Mucosa of stomach (tissue), 1 donor: ENCODE data around the gene SPOCK2.
A peak's percentile ranks its signal among the peaks of the same experiment; 100 is the strongest.
"Not testable (repeated sequence)": the region's sequence is repeated elsewhere in the genome, so short reads cannot be mapped to it uniquely, and the experiment has no call there.

ENCODE experiments used
- H3K27me3 ChIP-seq: one replicate; pipeline ENCODE4 v1.7.0; 2013; ENCODE audit warnings: mild to moderate bottlenecking, low read length; ENCODE audit not compliant: control insufficient read depth, insufficient read depth
- H3K36me3 ChIP-seq: one replicate; pipeline ENCODE4 v1.7.0; 2013; ENCODE audit warnings: low read length; ENCODE audit not compliant: control insufficient read depth, insufficient read depth
- H3K4me1 ChIP-seq: one replicate; pipeline ENCODE4 v1.7.0; 2013; ENCODE audit warnings: mild to moderate bottlenecking, low read length; ENCODE audit not compliant: control insufficient read depth, insufficient read depth
- H3K4me3 ChIP-seq: one replicate; pipeline ENCODE4 v1.7.0; 2013; ENCODE audit warnings: low read length
- H3K9ac ChIP-seq: one replicate; pipeline ENCODE4 v1.7.0; 2013; ENCODE audit warnings: mild to moderate bottlenecking, low read length, moderate library complexity
- H3K9me3 ChIP-seq: one replicate; pipeline ENCODE4 v1.7.0; 2013; ENCODE audit warnings: mild to moderate bottlenecking, low read length, moderate library complexity; ENCODE audit not compliant: control insufficient read depth
- donor health status: Pancreatic carcinoma.

Gene SPOCK2

GRCh38 chr10:72087969-72088888 lies at the start of gene SPOCK2:
TSS of gene SPOCK2 (minus strand) at chr10:72088551. CDS start at chr10:72088328, 223 bp downstream.
- peak within 1 kb of the TSS; percentile 45 for H3K9ac ChIP-seq
- H3K9me3 ChIP-seq: no peaks in the 10 kb centered on the region
- peaks cover 48% of the 10 kb centered on the region for H3K27me3 ChIP-seq
- H3K36me3 ChIP-seq: no peaks in the 10 kb centered on the region
- H3K4me3 ChIP-seq: no peak within 1 kb of the TSS
- H3K4me1 ChIP-seq: peaks cover 20% of the 10 kb centered on the region

- H3K4me1 ChIP-seq: peaks cover 15% of the 10 kb centered on the region
- no peaks in the 10 kb centered on the region for H3K27me3 ChIP-seq
- no peak overlapping the region for H3K4me3 ChIP-seq
- H3K9ac ChIP-seq: no peak overlapping the region
- no peaks in the 10 kb centered on the region for H3K9me3 ChIP-seq
- H3K36me3 ChIP-seq: no peaks in the 10 kb centered on the region
Measured at GRCh38 chr10:72137583-72137982, 49.2 kb upstream of the SPOCK2 start.

GRCh38 chr10:72136225-72136624 lies 47.9 kb upstream of the SPOCK2 start:
- H3K4me3 ChIP-seq, H3K9me3 ChIP-seq, H3K9ac ChIP-seq, H3K27me3 ChIP-seq, H3K36me3 ChIP-seq: not testable (repeated sequence)
- H3K4me1 ChIP-seq: peaks cover 15% of the 10 kb centered on the region

GRCh38 chr10:72134785-72135767 lies 46.7 kb upstream of the SPOCK2 start:
- Histone ChIP-seq H3K4me3 (no peak overlapping the region), H3K27me3 (no peaks in the 10 kb centered on the region), H3K36me3 (peaks cover 6% of the 10 kb centered on the region), H3K9me3 (no peaks in the 10 kb centered on the region), H3K9ac (no peak overlapping the region), H3K4me1 (peaks cover 15% of the 10 kb centered on the region)

GRCh38 chr10:72133517-72133916 lies 45.2 kb upstream of the SPOCK2 start:
- Histone ChIP-seq H3K9ac (no peak overlapping the region), H3K4me3 (no peak overlapping the region), H3K4me1 (peaks cover 15% of the 10 kb centered on the region), H3K9me3 (no peaks in the 10 kb centered on the region), H3K27me3 (no peaks in the 10 kb centered on the region), H3K36me3 (peaks cover 6% of the 10 kb centered on the region)

GRCh38 chr10:72132854-72133253 lies 44.5 kb upstream of the SPOCK2 start:
- Histone ChIP-seq H3K9ac (no peak overlapping the region), H3K9me3 (no peaks in the 10 kb centered on the region), H3K4me3 (no peak overlapping the region), H3K36me3 (peaks cover 6% of the 10 kb centered on the region), H3K4me1 (peaks cover 15% of the 10 kb centered on the region), H3K27me3 (no peaks in the 10 kb centered on the region)

- Histone ChIP-seq H3K36me3 (peaks cover 6% of the 10 kb centered on the region), H3K9me3 (no peaks in the 10 kb centered on the region), H3K9ac (no peak overlapping the region), H3K4me3 (no peak overlapping the region), H3K27me3 (no peaks in the 10 kb centered on the region), H3K4me1 (no peaks in the 10 kb centered on the region)
Measured at GRCh38 chr10:72127571-72127970, 39.2 kb upstream of the SPOCK2 start.

GRCh38 chr10:72126872-72127232 lies 38.5 kb upstream of the SPOCK2 start:
- Histone ChIP-seq H3K27me3 (no peaks in the 10 kb centered on the region), H3K36me3 (peaks cover under 1% of the 10 kb centered on the region), H3K9ac (no peak overlapping the region), H3K4me3 (no peak overlapping the region), H3K4me1 (no peaks in the 10 kb centered on the region), H3K9me3 (no peaks in the 10 kb centered on the region)

- no peaks in the 10 kb centered on the region for H3K27me3 ChIP-seq
- no peaks in the 10 kb centered on the region for H3K36me3 ChIP-seq
- no peaks in the 10 kb centered on the region for H3K9me3 ChIP-seq
- no peak overlapping the region for H3K9ac ChIP-seq
- H3K4me1 ChIP-seq: no peaks in the 10 kb centered on the region
- H3K4me3 ChIP-seq: no peak overlapping the region
Measured at GRCh38 chr10:72126184-72126871, 38.0 kb upstream of the SPOCK2 start.

GRCh38 chr10:72124989-72125388 lies 36.6 kb upstream of the SPOCK2 start:
- no peak overlapping the region for H3K9ac ChIP-seq
- H3K27me3 ChIP-seq: no peaks in the 10 kb centered on the region
- H3K4me3 ChIP-seq: no peak overlapping the region
- H3K4me1 ChIP-seq: no peaks in the 10 kb centered on the region
- H3K36me3 ChIP-seq: no peaks in the 10 kb centered on the region
- no peaks in the 10 kb centered on the region for H3K9me3 ChIP-seq

GRCh38 chr10:72124381-72124780 lies 36.0 kb upstream of the SPOCK2 start:
- Histone ChIP-seq H3K27me3 (no peaks in the 10 kb centered on the region), H3K9ac (no peak overlapping the region), H3K36me3 (no peaks in the 10 kb centered on the region), H3K4me1 (no peaks in the 10 kb centered on the region), H3K4me3 (no peak overlapping the region), H3K9me3 (no peaks in the 10 kb centered on the region)
